Calu3 (cell line): Measurements from ENCODE around the gene VPS41. TPM values are rescaled to one million over a fixed set of nuclear protein-coding genes. Genes with fewer than 3 reads are reported as not detected.

Source experiments
- BruUV-seq: library from RNA; stranded (reverse); fragments of 400-500 nt; replicated peaks from 2 replicates; lab custom pipeline; 2021; lab: Mats Ljungman, UMichigan
- CTCF ChIA-PET: fragments of 300-600 bp; sonication (Branson Sonifier 250); formaldehyde crosslinking; loops from one replicate; lab custom pipeline; 2022; ENCODE audit warnings: antibody characterized with exemption; lab: Charles Lee
- DNase-seq: peaks from one replicate; pipeline ENCODE4 v3.0.0; 2022
- H3K27ac Mint-ChIP-seq: one replicate; pipeline ENCODE4 v1.8.0; 2022; ENCODE audit warnings: mixed read lengths; ENCODE audit not compliant: unreplicated experiment
- H3K27me3 Mint-ChIP-seq: one replicate; pipeline ENCODE4 v1.8.0; 2022; ENCODE audit warnings: mixed read lengths; ENCODE audit not compliant: unreplicated experiment
- H3K36me3 Mint-ChIP-seq: one replicate; pipeline ENCODE4 v1.8.0; 2022; ENCODE audit warnings: mild to moderate bottlenecking, moderate library complexity, mixed read lengths; ENCODE audit not compliant: insufficient read depth, unreplicated experiment
- H3K4me1 Mint-ChIP-seq: one replicate; pipeline ENCODE4 v1.8.0; 2022; ENCODE audit warnings: mild to moderate bottlenecking, low read depth, mixed read lengths; ENCODE audit not compliant: unreplicated experiment
- H3K4me3 Mint-ChIP-seq: one replicate; pipeline ENCODE4 v1.8.0; 2022; ENCODE audit warnings: mild to moderate bottlenecking, low read depth, moderate library complexity, mixed read lengths; ENCODE audit not compliant: unreplicated experiment
- H3K9me3 Mint-ChIP-seq: one replicate; pipeline ENCODE4 v1.8.0; 2022; ENCODE audit warnings: low read depth, mixed read lengths; ENCODE audit not compliant: unreplicated experiment
- intact Hi-C: fragments of 100-400 bp; cut with micrococcal nuclease; formaldehyde crosslinking; loops from one replicate; pipeline ENCODE4 v1.10.0; 2022; ENCODE audit not compliant: unreplicated experiment
- total RNA-seq: library from RNA; stranded (reverse); gene quantifications from 2 replicates; pipeline ENCODE4 v1.2.3, GENCODE V29; 2022
- TF ChIP-seq, protein P1 (sequence below): fragments of 200-600 bp; IDR thresholded peaks from one replicate; pipeline ENCODE4 v1.8.0; 2022; ENCODE audit warnings: antibody characterized with exemption; ENCODE audit not compliant: unreplicated experiment

Gene VPS41
- total RNA-seq, 1 experiment from 2014 or later, result 292 TPM

DNA sequence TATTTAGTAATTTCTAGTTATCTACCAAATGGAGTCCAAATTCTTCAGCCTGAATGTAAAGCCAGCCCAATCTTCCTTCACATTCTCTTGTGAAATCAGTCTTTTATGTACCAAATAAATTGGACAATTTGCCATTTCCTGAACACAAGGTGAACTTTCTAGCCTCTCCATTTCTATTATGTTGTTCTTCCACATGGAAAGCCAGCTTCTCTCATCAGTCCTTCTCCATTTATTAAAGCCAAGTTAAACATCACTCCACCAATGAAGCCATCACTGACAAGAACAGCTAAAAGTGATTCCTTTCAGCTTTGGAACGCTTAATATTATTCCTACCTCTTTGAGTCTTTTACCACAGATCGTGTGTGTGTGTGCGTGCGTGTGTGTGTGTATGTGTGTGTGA, 88.4 kb downstream of the VPS41 start:
- BruUV-seq, result no TSS peak
- CTCF ChIA-PET, result no interaction called here
- peaks cover 11% of the 10 kb centered on the region for H3K36me3 Mint-ChIP-seq
- no peak overlapping the region for H3K27ac Mint-ChIP-seq
- H3K4me1 Mint-ChIP-seq, result peaks cover 12% of the 10 kb centered on the region
- no peaks in the 10 kb centered on the region for H3K9me3 Mint-ChIP-seq
- DNase-seq, result no peak
- TF ChIP-seq, protein P1, sequence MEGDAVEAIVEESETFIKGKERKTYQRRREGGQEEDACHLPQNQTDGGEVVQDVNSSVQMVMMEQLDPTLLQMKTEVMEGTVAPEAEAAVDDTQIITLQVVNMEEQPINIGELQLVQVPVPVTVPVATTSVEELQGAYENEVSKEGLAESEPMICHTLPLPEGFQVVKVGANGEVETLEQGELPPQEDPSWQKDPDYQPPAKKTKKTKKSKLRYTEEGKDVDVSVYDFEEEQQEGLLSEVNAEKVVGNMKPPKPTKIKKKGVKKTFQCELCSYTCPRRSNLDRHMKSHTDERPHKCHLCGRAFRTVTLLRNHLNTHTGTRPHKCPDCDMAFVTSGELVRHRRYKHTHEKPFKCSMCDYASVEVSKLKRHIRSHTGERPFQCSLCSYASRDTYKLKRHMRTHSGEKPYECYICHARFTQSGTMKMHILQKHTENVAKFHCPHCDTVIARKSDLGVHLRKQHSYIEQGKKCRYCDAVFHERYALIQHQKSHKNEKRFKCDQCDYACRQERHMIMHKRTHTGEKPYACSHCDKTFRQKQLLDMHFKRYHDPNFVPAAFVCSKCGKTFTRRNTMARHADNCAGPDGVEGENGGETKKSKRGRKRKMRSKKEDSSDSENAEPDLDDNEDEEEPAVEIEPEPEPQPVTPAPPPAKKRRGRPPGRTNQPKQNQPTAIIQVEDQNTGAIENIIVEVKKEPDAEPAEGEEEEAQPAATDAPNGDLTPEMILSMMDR, result no peak
- intact Hi-C loops, result no loop called here
- H3K4me3 Mint-ChIP-seq, result no peak overlapping the region
- H3K27me3 Mint-ChIP-seq, result no peaks in the 10 kb centered on the region

DNA sequence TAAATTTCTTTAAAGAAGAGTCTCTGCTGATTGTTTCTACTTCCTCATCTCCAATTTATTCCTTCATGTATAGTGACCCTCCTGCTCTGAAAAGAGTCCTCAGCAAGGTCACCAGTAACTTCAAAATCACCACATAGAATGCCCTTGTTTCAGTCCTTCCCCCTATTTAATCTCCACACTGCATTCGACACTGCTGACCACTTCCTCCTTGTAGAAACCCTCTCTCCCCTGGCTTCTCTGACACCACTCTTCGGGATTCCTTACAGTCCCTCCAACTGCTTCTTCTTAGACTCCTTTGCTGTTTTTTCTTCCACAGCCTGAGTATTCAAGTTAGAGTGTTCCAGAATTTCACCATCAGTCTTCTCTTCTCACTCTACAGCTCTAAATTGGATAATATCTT, 89.5 kb downstream of the VPS41 start:
- CTCF ChIA-PET, result no interaction called here
- no peak overlapping the region for H3K27ac Mint-ChIP-seq
- no TSS peak for BruUV-seq

DNA sequence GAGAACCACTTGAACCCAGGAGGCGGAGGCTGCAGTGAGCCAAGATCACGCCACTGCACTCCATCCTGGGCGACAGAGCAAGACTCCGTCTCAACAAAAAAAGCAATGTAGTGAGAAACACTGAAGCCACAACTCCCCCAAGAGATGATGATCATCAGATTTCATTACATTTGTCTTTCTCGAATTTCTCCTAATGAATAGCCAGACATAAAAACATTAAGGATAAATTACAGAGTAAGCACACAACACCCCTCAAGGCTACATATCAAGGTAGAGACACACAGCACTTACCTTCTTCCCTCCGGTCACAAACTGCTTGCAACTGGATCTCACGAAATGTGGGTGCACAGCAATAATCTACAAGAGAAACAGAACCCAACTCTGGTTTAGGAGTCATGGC, 91.5 kb downstream of the VPS41 start:
- intact Hi-C loops, result no loop called here
- Mint-ChIP-seq H3K9me3 (no peaks in the 10 kb centered on the region), H3K4me3 (no peak overlapping the region), H3K4me1 (no peaks in the 10 kb centered on the region), H3K36me3 (peaks cover 24% of the 10 kb centered on the region), H3K27me3 (no peaks in the 10 kb centered on the region), H3K27ac (no peak overlapping the region)
- CTCF ChIA-PET, result no interaction called here
- no TSS peak for BruUV-seq
- TF ChIP-seq, protein P1, result no peak
- no peak for DNase-seq

More for the DNA sequence above, 89.5 kb downstream of the VPS41 start:
- DNase-seq, result no peak
- H3K27me3 Mint-ChIP-seq, result no peaks in the 10 kb centered on the region
- H3K9me3 Mint-ChIP-seq, result no peaks in the 10 kb centered on the region
- H3K4me3 Mint-ChIP-seq, result no peak overlapping the region
- peaks cover 1% of the 10 kb centered on the region for H3K4me1 Mint-ChIP-seq
- intact Hi-C loops, result no loop called here
- peaks cover 16% of the 10 kb centered on the region for H3K36me3 Mint-ChIP-seq
- TF ChIP-seq, protein P1, result no peak

DNA sequence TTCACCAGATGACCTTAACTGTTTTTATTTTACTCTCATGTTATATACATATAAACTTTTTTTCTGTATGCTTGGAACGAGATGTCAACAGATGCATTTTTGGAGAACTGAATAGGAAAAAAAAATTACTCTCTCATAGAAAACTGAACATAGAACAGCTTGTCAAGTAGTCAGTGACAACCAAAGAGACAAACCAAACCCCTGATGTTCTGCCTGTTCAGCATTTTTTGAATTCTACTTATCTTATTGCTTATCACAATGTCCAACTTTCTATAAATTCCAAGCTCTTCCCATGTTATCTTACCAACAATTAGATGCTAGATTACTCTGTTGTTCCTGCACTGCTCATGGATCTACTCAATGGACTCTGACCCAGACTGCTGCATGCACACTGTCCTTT, 95.2 kb downstream of the VPS41 start:
- TF ChIP-seq, protein P1, result no peak
- Mint-ChIP-seq H3K4me3 (no peak overlapping the region), H3K27ac (no peak overlapping the region), H3K36me3 (peaks cover 24% of the 10 kb centered on the region), H3K27me3 (no peaks in the 10 kb centered on the region), H3K9me3 (no peaks in the 10 kb centered on the region), H3K4me1 (peaks cover 21% of the 10 kb centered on the region)
- BruUV-seq, result no TSS peak
- CTCF ChIA-PET, result interaction anchor here (0.5 to 1.1 kb wide), 2 partner anchors 17 to 852 kb away, joined by 3 to 4 read pairs; no protein-coding TSS in a partner anchor
- DNase-seq, result no peak
- intact Hi-C loops, result no loop called here
